ENCODE data around the gene DCD.

Gene DCD

DNA sequence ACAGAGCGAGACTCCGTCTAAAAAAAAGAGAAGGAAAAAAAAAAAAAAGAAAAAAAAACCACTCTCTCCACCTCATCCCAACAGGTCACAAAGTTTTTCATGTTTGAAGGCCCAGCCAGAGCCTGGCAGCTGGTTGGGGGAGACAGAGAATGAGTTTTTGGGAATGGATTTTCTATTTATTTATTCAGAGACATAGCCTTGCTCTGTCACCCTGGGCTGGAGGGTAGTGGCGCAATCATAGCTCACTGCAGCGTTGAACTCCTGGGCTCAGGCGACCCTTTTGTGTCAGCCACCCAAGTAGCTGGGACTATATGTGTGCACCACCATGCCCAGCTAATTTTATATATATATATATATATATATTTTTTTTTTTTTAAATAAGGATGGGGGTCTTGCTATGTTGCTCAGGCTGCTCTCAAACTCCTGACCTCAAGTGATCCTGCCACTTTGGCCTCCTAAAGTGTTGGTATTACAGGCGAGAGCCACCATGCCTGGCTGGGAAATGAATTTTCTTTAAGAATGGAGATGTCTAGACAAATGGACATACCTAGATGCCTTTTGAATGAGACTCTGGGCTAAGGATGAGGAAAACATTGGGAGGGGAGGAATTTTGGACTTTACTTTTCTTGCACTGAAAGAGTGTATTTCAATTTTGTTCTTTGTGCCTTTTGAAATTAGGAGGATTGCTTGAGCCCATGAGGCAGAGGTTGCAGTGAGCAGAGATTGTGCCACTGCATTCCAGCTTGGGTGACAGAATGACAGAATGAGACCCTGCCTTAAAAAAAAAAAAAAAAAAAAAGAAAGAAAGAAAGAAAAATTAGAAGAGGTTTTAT lies 42.8 kb downstream of the DCD start:
- DNase-seq, result no peak

DNA sequence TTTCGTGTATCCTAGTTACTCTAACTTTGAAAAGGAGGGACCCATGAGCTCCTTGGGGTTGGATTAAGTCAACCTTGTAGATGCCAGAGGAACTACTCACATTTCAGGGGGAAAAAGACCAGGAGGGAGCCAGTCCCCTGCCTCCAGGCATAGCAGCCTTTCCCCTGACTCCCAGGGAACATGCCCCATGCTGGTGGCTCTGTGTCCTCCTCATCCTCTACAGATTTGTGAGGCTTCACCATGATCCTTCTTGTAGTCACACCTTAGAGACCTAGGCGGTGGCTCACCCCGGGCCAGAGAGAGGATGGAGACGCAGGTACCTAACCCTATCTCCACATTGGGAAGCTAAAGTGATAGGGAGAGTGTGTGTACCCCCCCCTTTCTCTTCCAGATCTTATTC lies 43.7 kb downstream of the DCD start:
- DNase-seq, result no peak

DNA sequence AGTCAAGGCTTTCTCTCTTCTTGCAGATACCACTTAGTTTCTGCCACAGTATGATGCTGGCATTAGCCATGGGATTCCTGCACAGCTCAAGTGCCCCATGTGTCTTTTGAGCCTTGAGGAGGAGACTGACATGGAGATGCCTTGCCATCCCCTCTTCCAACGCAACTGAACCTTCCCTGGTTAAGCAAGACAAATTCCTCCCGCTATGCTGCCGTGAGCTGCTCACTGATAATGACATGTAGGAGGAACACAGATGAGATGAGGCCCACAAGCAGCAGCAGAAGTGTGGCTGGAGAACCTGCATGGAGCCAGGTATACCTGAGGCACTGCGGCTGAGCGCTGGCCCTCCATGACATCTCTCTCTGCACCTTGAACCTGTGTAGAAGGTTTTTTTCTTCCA lies 44.3 kb downstream of the DCD start:
- DNase-seq, result no peak

DNA sequence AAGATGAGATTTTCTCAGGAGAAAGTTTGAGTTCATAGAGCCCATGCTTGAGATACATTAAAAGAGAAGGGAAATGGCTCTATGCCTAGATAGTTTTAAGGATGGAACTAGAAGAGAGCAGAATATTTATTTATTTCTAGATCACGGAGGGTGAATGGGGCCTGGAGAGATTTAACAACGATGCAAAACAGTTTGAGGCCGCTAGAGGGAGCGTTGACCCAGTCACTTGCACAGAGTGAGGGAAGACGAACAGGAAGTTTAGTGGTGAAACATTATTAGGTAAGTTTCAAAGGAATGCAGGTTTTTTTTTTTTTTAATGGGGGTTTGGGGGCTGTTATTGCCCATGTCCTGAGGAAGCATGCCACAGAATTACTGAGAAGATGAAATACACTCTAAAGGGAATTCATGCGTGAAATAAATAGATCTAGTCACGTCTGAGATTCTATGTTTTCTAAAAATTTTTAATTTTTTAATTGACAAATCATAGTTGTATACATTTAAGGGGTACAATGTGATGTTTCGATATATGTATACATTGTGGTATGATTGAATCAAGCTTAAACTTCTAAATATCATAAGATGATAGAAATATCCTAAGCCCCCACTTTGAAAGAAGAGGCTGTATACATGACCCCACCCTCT lies 44.9 kb downstream of the DCD start:
- peak; percentile 53 for DNase-seq

DNA sequence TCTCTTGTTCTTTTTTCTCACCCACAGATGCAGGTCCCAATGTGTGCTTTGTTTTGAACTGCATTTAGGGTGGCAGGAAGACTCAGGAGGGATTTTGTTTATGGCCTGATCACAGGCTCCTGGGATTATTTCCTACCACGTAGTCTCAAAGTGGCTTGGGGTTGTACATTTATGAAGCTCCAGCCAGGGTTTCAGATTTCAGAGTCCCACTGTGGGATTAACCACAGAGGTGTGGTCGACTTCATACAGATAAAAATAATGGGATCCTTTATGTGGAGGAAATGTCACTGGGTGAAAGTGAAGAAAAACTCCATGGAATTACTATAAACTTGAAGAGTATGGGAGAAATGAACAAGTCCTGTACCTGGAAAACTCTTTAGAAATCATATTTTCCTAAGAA lies 45.5 kb downstream of the DCD start:
- DNase-seq, result no peak

DNA sequence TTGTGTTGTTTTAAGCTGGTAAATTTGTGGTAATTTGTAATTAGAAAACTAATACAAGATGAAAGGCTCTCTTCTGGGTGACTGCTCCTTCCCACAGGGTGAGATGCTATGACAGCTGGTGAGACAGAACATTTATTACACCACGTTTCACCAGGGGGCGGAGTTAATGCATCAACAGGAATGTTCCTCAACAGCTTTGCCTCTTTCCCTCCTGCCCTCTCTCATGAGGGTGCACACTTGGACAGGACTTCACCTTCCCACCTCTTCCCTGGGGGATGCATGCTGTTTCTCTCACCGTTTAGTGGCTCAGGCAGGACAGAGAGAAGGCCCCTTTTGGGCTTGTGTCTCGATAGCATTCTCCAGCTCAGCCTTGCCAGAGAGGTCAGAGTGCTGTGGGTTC lies 46.3 kb downstream of the DCD start:
- DNase-seq, result no peak

DNA sequence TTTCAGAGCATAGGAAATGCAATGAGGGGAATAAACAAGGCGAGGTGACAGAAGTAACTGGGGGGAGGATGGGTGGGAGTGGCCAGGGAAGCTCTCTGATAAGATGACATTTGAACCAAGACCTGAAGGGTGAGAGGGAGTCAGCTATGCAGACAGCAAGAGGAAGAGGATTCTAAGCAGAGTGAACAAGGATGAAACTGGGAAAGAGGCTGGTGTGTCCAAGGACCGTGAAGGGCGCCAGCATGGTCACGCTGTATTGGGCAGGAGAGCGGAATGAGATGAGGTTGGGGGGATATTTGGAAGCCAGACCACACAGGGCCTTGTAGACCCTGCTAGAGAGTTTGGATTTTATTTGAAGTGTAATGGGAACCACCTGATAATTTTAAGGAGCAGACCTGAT lies 49.2 kb downstream of the DCD start:
- no peak for DNase-seq

DNA sequence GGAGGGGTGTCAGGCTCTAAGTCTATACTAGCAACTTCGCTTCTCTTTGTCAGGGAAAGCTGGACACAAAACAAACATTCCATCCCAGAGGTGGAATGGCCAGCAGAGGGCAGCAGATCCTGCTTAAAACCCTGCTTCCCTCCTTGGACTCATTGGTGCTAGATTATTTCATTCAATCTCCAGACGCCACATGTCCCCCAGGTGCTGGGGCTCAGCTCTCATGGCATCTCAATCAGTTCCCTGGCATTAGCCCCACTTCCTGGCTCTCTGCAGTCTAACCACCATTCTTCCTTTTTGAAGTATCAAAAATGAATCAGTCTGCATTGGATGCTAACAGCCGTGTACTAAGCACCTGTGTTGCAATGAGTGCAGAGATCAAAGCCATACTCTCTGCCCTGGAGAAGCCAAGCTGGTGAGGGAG lies 51.6 kb downstream of the DCD start:
- DNase-seq, result peak; percentile 67

DNA sequence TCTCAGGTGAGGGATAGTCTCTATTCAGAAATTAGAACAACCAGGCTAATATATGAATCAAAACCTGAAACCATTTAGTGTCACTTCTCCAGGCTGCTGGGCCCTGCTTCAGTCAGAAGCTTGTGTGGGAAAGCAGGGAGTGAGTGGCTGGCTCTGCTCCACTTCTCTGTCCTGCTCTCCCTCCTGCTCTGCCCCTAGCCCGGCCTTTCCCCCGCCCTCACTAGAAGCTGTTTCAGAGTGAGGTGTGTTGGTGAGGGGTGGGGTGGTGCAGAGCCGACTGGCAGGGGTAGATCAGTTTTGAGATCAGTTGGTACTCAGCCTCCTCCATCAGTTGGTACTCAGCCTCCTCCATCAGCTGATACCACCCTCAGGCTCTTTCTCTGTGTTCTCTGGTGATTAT lies 52.7 kb downstream of the DCD start:
- DNase-seq, result no peak

Measured in NCI-H1092 treated with DMSO at 0.1 percent for 48 hours (cell line).